Aorta (tissue), 5 donors: ENCODE results near the gene PON1. TPM values are rescaled to one million over a fixed set of nuclear protein-coding genes. Genes with fewer than 3 reads are reported as not detected.

Source experiments
- ATAC-seq: fragments of 200-7000 bp; cut with Tn5 transposase; one replicate; pipeline ENCODE4 v1.9.1; 2022; ENCODE audit warnings: moderate library complexity; ENCODE audit not compliant: low FRiP score
- DNase-seq, 2 donors: peaks; one replicate each; pipeline ENCODE4 v3.0.0-alpha.2; 2020
- H3K27ac ChIP-seq, 2 donors: one replicate each; pipeline ENCODE4 v1.5.1; 2013; ENCODE audit warnings: low read length in 2 of 2, mild to moderate bottlenecking in 2 of 2, moderate library complexity in 2 of 2, control low read depth in 1 of 2, inconsistent platforms in 1 of 2, low read depth in 1 of 2
- H3K27me3 ChIP-seq, 2 donors: one replicate each; pipeline ENCODE4 v1.6.1; 2013; ENCODE audit warnings: control low read depth in 1 of 2, low read length in 1 of 2, mild to moderate bottlenecking in 1 of 2, moderate library complexity in 1 of 2; ENCODE audit not compliant: insufficient read depth in 2 of 2, control insufficient read depth in 1 of 2
- H3K36me3 ChIP-seq, 2 donors: one replicate each; pipeline ENCODE4 v1.6.1; 2013; ENCODE audit warnings: control low read depth in 1 of 2, low read length in 1 of 2, mild to moderate bottlenecking in 1 of 2; ENCODE audit not compliant: insufficient read depth in 2 of 2, control insufficient read depth in 1 of 2
- H3K4me1 ChIP-seq, 2 donors: one replicate each; pipeline ENCODE4 v1.6.1; 2013; ENCODE audit warnings: low read length in 2 of 2, control low read depth in 1 of 2, mild to moderate bottlenecking in 1 of 2, moderate library complexity in 1 of 2; ENCODE audit not compliant: insufficient read depth in 2 of 2, control insufficient read depth in 1 of 2
- H3K4me3 ChIP-seq, 2 donors: one replicate each; pipeline ENCODE4 v1.5.1; 2013; ENCODE audit warnings: low read length in 2 of 2, control low read depth in 1 of 2, mild to moderate bottlenecking in 1 of 2
- H3K9me3 ChIP-seq: one replicate; pipeline ENCODE4 v1.6.1; 2013; ENCODE audit warnings: mild to moderate bottlenecking, low read length; ENCODE audit not compliant: control insufficient read depth
- WGBS, 2 donors: extraction: QIAGEN DNeasy Blood & Tissue Kit; methylation state at CpG; one replicate each; pipeline ENCODE4 v1.1.7; 2013; 5-methylcytosine and 5-hydroxymethylcytosine counted together
- intact Hi-C, 2 donors: fragments of 100-400 bp; cut with DNase I; formaldehyde crosslinking; loops; one replicate each; pipeline versions ENCODE4 v1.14.2 to v1.15.0; 2022
- polyA plus RNA-seq, 2 donors: library from polyadenylated mRNA; stranded (reverse); fragments of 200-250 nt; gene quantifications; one replicate each; pipeline ENCODE4 v1.2.3, GENCODE V29; 2013
- total RNA-seq, 2 donors: library from RNA; stranded (reverse); fragmentation: NEBNext Ultra II Directional; extraction: Animal tissue kit (Norgen Biotek cat#: 25700); gene quantifications; one replicate each; pipeline ENCODE4 v1.2.1, GENCODE V29; 2021
- donor health status: healthy with polysubstance abuse.
- donor health status: Bipolar disorder and iron deficiency.
- donor health status: DM: no; HTN: no; CAD: no.
- donor health status: DM: no; HTN: no; CAD: no.
- donor health status: DM: yes; HTN: yes; CAD: no.

The PON1 gene
- total and polyA plus RNA-seq, 4 donors: not detected

DNA sequence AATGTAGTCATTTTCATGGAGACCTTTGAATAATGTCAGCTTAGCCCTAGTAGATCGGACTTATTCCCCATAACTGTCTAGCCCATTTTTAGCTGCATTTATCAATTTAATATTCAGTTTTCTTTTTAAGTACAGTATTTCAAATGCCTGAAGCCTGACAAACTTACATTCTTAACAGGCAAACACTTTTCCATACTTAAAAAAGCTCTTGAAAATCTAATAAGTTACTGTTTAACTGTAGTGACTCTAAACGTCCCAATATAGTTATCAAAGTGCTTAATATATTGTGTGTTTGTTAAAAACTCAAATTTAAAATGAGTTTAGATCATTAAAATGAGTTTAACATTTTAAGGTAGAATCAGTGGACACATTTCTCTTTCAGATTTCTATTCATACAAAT, 44.9 kb downstream of the PON1 start:
- Histone ChIP-seq H3K36me3 (no peaks in the 10 kb centered on the region), H3K27me3 (no peaks in the 10 kb centered on the region), H3K4me1 (no peaks in the 10 kb centered on the region), H3K4me3 (no peak overlapping the region), H3K27ac (no peak overlapping the region), H3K9me3 (no peaks in the 10 kb centered on the region)
- WGBS, 2 donors: 67 to 72% methylated on average over 2 of the region's 2 CpGs
- DNase-seq (no peak), ATAC-seq (no peak)
- intact Hi-C loops: no loop called here

- H3K27ac ChIP-seq: no peak overlapping the region
- H3K9me3 ChIP-seq: no peaks in the 10 kb centered on the region
- no peaks in the 10 kb centered on the region for H3K4me1 ChIP-seq
- H3K27me3 ChIP-seq: no peaks in the 10 kb centered on the region
- no peaks in the 10 kb centered on the region for H3K36me3 ChIP-seq
- 86 to 98% methylated on average over 2 of the region's 2 CpGs for WGBS, 2 donors
- no peak overlapping the region for H3K4me3 ChIP-seq
- ATAC-seq (no peak), DNase-seq (no peak)
- intact Hi-C loops: no loop called here
These were observed 48.2 kb downstream of the PON1 start for GRCh38 chr7:95276114-95276513.

DNA sequence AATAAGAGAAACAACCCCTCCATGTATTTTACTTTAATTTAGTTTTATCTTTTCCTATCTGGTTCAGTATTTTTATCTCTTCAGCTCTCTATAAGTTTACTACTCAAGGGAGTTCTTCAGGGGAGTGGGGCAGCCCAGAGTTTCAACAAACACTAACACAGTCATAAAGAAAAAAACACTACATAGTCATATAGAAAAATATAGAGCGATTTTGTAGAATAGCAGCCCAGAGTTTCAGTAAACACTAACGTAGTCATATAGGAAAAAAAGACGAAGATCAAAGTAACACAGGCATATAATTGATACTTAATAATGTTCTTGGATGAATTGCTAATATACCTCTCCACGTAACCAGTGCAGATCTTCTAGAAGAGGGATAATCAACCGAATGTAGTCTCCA, 54.7 kb downstream of the PON1 start:
- H3K27ac ChIP-seq: no peak overlapping the region
- DNase-seq (no peak), ATAC-seq (no peak)
- H3K27me3 ChIP-seq: no peaks in the 10 kb centered on the region
- no peaks in the 10 kb centered on the region for H3K9me3 ChIP-seq
- no peaks in the 10 kb centered on the region for H3K36me3 ChIP-seq
- H3K4me1 ChIP-seq: no peaks in the 10 kb centered on the region
- WGBS, 2 donors: 94 to 97% methylated on average over 5 of the region's 5 CpGs
- no peak overlapping the region for H3K4me3 ChIP-seq
- intact Hi-C loops: no loop called here

DNA sequence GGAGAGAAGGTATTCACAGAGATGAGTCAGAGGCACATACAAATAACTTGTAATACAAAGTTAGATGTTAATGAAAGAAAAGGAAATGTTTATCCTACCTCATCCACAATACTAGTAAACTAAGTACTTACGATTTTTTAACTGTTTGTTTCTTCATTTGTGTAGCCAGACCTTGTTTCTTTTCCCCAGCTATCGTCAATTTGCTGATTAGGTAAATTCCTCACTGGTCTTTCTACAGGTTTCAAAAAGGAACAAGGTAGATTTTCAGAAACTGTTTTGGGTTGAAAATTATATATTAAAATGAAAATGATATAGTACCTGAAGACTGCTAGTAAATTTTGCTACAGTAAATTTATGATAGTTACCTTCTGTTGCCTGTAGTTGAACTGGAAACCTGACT, 56.6 kb downstream of the PON1 start:
- no peak for ATAC-seq
- Histone ChIP-seq H3K27me3 (no peaks in the 10 kb centered on the region), H3K27ac (no peak overlapping the region), H3K36me3 (no peaks in the 10 kb centered on the region), H3K9me3 (no peaks in the 10 kb centered on the region), H3K4me1 (no peaks in the 10 kb centered on the region), H3K4me3 (no peak overlapping the region)
- intact Hi-C loops: no loop called here
- 92% methylated on average over 2 of the region's 2 CpGs for WGBS, 2 donors
- DNase-seq: no peak

- no peak for DNase-seq
- 99 to 100% methylated on average over 2 of the region's 2 CpGs for WGBS, 2 donors
- no peak for ATAC-seq
- Histone ChIP-seq H3K36me3 (no peaks in the 10 kb centered on the region), H3K27ac (no peak overlapping the region), H3K4me1 (no peaks in the 10 kb centered on the region), H3K27me3 (no peaks in the 10 kb centered on the region), H3K4me3 (no peak overlapping the region), H3K9me3 (no peaks in the 10 kb centered on the region)
- intact Hi-C loops: no loop called here
These were observed 58.7 kb downstream of the PON1 start for GRCh38 chr7:95265634-95266033.

DNA sequence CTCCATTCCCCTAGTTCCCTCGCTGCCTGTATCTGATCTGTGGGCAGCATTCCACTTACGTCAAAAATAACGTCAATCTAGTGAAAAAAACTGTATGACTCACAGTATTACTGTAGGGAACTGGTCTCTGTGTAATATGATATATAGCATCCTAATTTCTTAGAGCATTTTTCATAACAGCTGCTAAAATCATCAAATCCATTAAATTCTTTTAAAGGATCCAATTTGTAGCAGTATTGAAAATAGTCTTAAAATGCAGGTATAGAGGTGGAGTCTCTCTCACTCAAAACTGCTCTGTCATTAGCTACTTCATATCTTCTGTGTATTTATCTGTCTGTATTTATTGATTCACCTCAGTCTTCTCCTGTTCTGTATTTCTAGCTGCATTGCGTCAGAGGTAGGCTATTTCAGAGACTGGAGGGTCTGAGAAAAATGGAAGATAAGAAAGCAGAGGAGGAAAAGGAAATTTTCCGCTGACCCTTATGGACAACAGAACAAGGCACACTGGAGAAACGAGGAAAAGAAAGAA, 59.9 kb downstream of the PON1 start:
- Histone ChIP-seq H3K9me3 (no peaks in the 10 kb centered on the region), H3K27ac (no peak overlapping the region), H3K4me1 (no peaks in the 10 kb centered on the region), H3K27me3 (no peaks in the 10 kb centered on the region), H3K4me3 (no peak overlapping the region), H3K36me3 (no peaks in the 10 kb centered on the region)
- DNase-seq: no peak
- WGBS, 2 donors: 41 to 48% methylated on average over 6 of the region's 6 CpGs
- intact Hi-C loops: no loop called here
- no peak for ATAC-seq

DNA sequence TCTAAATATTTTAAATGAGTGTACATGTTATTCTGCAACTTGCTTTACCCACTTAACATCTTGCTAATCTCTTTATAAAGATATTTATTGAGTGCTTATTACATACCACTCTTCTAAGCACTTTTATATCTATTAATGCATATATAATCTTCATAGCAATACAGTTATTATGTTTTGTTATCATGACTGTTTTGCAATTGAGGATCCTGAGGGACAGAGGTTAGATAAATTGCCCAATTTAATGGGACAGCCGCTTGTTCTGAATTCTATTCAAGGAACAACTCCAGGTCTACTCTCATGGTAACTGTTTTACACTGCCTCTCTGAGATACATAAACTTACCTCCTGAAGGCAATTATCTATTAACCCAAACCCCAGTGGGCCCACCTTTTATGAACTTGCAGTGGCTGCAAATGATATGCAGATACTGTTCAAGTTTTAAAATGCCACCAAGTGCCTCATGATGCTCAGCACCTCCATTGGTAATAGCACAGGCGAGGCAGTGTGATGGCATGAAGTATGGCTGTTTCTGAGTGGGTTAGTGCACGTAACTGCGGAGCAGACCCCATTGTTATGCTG, 60.5 kb downstream of the PON1 start:
- no peaks in the 10 kb centered on the region for H3K4me1 ChIP-seq
- H3K9me3 ChIP-seq: no peaks in the 10 kb centered on the region
- DNase-seq (no peak), ATAC-seq (no peak)
- 66% methylated on average over 4 of the region's 4 CpGs for WGBS, 2 donors
- no peaks in the 10 kb centered on the region for H3K27me3 ChIP-seq
- no peak overlapping the region for H3K27ac ChIP-seq
- intact Hi-C loops: no loop called here
- H3K36me3 ChIP-seq: no peaks in the 10 kb centered on the region
- H3K4me3 ChIP-seq: no peak overlapping the region

DNA sequence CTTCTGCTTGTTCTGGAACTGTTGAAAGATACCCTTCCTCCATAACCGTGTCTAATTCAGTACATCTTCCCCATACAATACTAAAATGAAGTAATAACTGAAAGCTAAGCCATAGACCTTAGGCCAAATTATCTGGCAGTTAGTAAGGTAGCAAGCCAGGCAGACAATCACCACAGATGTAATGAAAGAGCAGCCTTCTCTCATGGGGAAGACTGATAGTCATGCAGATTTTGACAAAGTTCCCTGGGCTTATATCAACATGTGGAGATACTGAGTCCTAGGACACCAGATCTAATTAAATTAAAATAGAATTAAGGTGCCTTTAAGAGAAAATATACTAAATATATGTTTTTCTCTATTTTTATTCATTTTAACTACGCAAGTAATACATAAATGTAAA, 61.5 kb downstream of the PON1 start:
- Histone ChIP-seq H3K4me3 (no peak overlapping the region), H3K4me1 (no peaks in the 10 kb centered on the region), H3K27me3 (no peaks in the 10 kb centered on the region), H3K27ac (no peak overlapping the region), H3K9me3 (no peaks in the 10 kb centered on the region), H3K36me3 (no peaks in the 10 kb centered on the region)
- DNase-seq: no peak
- intact Hi-C loops: no loop called here
- WGBS, 2 donors: 94 to 100% methylated on average over 2 of the region's 2 CpGs
- no peak for ATAC-seq

GRCh38 chr7:95261895-95262415, 62.4 kb downstream of the PON1 start:
- Histone ChIP-seq H3K4me1 (no peaks in the 10 kb centered on the region), H3K9me3 (no peaks in the 10 kb centered on the region), H3K36me3 (no peaks in the 10 kb centered on the region), H3K27ac (no peak overlapping the region), H3K27me3 (no peaks in the 10 kb centered on the region), H3K4me3 (no peak overlapping the region)
- DNase-seq: no peak
- intact Hi-C loops: no loop called here
- no peak for ATAC-seq
